Measurements from ENCODE around the gene PPDPF. TPM values are rescaled to one million over a fixed set of nuclear protein-coding genes. Genes with fewer than 3 reads are reported as not detected.
A peak's percentile ranks its signal among the peaks of the same experiment; 100 is the strongest.

The PPDPF gene
- total RNA-seq, 1 donor from 2014 or later, result 21.9 TPM

DNA sequence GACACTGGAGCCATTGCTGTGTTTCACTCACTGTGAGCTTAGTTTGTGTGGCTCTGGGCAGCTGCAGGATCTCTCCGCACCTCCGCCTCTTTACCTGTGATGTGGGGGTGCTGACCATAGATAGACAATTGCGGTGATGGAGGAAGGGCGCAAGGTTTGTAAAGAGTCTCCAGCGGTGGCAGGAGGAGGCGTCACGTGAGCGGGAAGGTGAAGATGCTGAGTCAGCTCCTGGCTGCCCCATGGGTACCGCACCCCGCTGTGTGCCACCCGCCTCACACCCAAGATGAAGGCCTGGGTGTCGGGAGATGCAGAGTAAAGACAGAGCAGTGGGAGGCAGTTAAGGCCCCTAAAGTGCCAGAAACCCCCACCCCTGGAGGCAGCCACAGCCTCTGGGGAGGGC lies 39.1 kb upstream of the PPDPF start:
- no peak for DNase-seq (ENCODE audit: low read depth)
- FAIRE-seq, result peak; percentile 76
- H3K4me3 ChIP-seq (ENCODE audit: low read depth, low read length), result no peak overlapping the region
- H3K27me3 ChIP-seq (ENCODE audit: control insufficient read depth, insufficient read depth, low read length), result no peaks in the 10 kb centered on the region
- TF ChIP-seq CTCF (IDR thresholded peaks at IDR 0.05; ENCODE audit: insufficient read depth, low read length, severe bottlenecking), result no peak
- H3K36me3 ChIP-seq (ENCODE audit: control insufficient read depth, insufficient read depth, low read length), result no peaks in the 10 kb centered on the region

DNA sequence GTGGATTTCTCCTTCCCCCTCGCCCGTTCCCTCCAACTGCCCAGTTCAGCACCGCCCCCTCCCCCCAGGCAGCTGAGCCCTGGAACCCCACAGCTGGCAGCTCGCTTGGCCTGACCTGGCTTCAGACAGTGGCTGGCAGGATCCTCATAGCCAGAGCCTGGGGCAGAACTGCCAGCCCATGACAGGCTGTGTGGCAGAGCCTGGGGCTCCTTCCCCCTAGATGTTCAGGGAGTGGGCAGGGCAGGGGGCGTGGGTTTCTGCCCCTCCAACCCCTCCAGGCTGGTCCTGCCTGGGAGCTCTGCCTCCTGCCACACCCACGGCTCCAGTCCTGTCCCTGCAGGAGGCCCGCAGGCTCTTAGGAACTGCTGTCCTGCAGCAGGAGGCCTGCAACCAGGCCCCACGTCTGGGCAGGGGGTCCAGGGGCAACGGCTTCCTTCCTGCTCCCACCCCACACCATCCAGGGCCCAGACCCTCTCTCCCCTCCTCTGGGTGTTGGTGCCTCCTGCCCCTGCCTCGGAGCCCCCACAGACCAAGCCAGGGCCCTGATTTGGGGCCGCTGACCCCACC lies 38.5 kb upstream of the PPDPF start:
- no peak for DNase-seq (ENCODE audit: low read depth)
- TF ChIP-seq CTCF (IDR thresholded peaks at IDR 0.05; ENCODE audit: insufficient read depth, low read length, severe bottlenecking), result no peak
- H3K27me3 ChIP-seq (ENCODE audit: control insufficient read depth, insufficient read depth, low read length), result no peaks in the 10 kb centered on the region
- no peaks in the 10 kb centered on the region for H3K36me3 ChIP-seq (ENCODE audit: control insufficient read depth, insufficient read depth, low read length)
- no peak overlapping the region for H3K4me3 ChIP-seq (ENCODE audit: low read depth, low read length)
- no peak for FAIRE-seq

DNA sequence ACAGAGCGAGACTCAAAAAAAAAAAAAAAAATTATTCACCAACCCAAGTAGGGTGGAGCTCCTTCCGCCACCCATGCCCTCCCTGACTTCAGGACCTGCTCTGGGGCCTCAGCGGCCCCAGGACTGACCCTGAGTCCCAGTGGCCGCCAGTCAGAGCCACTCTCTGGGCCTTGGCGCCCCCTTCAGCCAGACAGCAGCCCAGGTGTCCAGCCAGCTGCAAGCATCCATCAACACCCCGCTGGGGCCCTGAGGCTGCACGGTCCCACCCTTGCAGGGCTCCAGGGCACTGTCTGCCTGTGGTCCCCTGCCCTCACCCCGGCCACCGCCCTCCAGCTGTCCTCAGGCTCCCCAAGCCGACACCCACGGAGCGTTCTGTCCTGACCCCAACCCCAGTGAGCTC lies 36.7 kb upstream of the PPDPF start:
- H3K27me3 ChIP-seq (ENCODE audit: control insufficient read depth, insufficient read depth, low read length), result peaks cover 2% of the 10 kb centered on the region

GRCh38 chr20:63484236-63484635 lies 36.3 kb upstream of the PPDPF start:
- FAIRE-seq, result no peak

More for the DNA sequence above, 36.7 kb upstream of the PPDPF start:
- no peak for DNase-seq (ENCODE audit: low read depth)
- FAIRE-seq, result no peak
- no peak overlapping the region for H3K4me3 ChIP-seq (ENCODE audit: low read depth, low read length)
- TF ChIP-seq CTCF (IDR thresholded peaks at IDR 0.05; ENCODE audit: insufficient read depth, low read length, severe bottlenecking), result no peak
- no peaks in the 10 kb centered on the region for H3K36me3 ChIP-seq (ENCODE audit: control insufficient read depth, insufficient read depth, low read length)

GRCh38 chr20:63484651-63485403 lies 35.7 kb upstream of the PPDPF start:
- H3K4me3 ChIP-seq (ENCODE audit: low read depth, low read length), result no peak overlapping the region
- DNase-seq (ENCODE audit: low read depth) (no peak), FAIRE-seq (no peak)
- peaks cover 2% of the 10 kb centered on the region for H3K27me3 ChIP-seq (ENCODE audit: control insufficient read depth, insufficient read depth, low read length)
- no peaks in the 10 kb centered on the region for H3K36me3 ChIP-seq (ENCODE audit: control insufficient read depth, insufficient read depth, low read length)
- TF ChIP-seq CTCF (IDR thresholded peaks at IDR 0.05; ENCODE audit: insufficient read depth, low read length, severe bottlenecking), result no peak

More at GRCh38 chr20:63484236-63484635, 36.3 kb upstream of the PPDPF start:
- Histone ChIP-seq H3K36me3 (ENCODE audit: control insufficient read depth, insufficient read depth, low read length) (no peaks in the 10 kb centered on the region), H3K27me3 (ENCODE audit: control insufficient read depth, insufficient read depth, low read length) (peaks cover 2% of the 10 kb centered on the region), H3K4me3 (ENCODE audit: low read depth, low read length) (no peak overlapping the region)
- no peak for TF ChIP-seq CTCF (IDR thresholded peaks at IDR 0.05; ENCODE audit: insufficient read depth, low read length, severe bottlenecking)
- no peak for DNase-seq (ENCODE audit: low read depth)
